Measurements from ENCODE around the gene GPD1.
A peak's percentile ranks its signal among the peaks of the same experiment; 100 is the strongest.
"Not testable (repeated sequence)": the region's sequence is repeated elsewhere in the genome, so short reads cannot be mapped to it uniquely, and the experiment has no call there.

Gene GPD1

GRCh38 chr12:50074936-50075807, 28.6 kb upstream of the GPD1 start:
- DNase-seq = peak; percentile 48

GRCh38 chr12:50075808-50076170, 28.0 kb upstream of the GPD1 start:
- no peak for DNase-seq

GRCh38 chr12:50077099-50077498, 26.7 kb upstream of the GPD1 start:
- no peak for DNase-seq

GRCh38 chr12:50078281-50078680, 25.5 kb upstream of the GPD1 start:
- no peak for DNase-seq

GRCh38 chr12:50079771-50080170, 24.0 kb upstream of the GPD1 start:
- no peak for DNase-seq

GRCh38 chr12:50081096-50081808, 22.6 kb upstream of the GPD1 start:
- no peak for DNase-seq

GRCh38 chr12:50082644-50083043, 21.2 kb upstream of the GPD1 start:
- no peak for DNase-seq

- no peak for DNase-seq
Measured at GRCh38 chr12:50083301-50083700, 20.5 kb upstream of the GPD1 start.

GRCh38 chr12:50084409-50084774, 19.4 kb upstream of the GPD1 start:
- DNase-seq = not testable (repeated sequence)

GRCh38 chr12:50084775-50085614, 18.8 kb upstream of the GPD1 start, which contains the start of gene SMARCD1:
SMARCD1 (plus strand) TSS chr12:50085342; CDS start chr12:50085370, 28 bp downstream.
- peak; percentile 81 for DNase-seq

GRCh38 chr12:50085615-50086072, 18.2 kb upstream of the GPD1 start:
- DNase-seq = no peak

- DNase-seq = no peak
Measured at GRCh38 chr12:50086148-50086547, 17.7 kb upstream of the GPD1 start.

- no peak for DNase-seq
Measured at GRCh38 chr12:50087151-50087550, 16.7 kb upstream of the GPD1 start.

- no peak for DNase-seq
Measured at GRCh38 chr12:50087995-50088394, 15.8 kb upstream of the GPD1 start.

- peak; percentile 26 for DNase-seq
Measured at GRCh38 chr12:50088577-50089335, 15.1 kb upstream of the GPD1 start.

- no peak for DNase-seq
Measured at GRCh38 chr12:50089730-50090129, 14.1 kb upstream of the GPD1 start.

GRCh38 chr12:50090391-50090790, 13.4 kb upstream of the GPD1 start:
- DNase-seq = no peak

- no peak for DNase-seq
Measured at GRCh38 chr12:50097952-50098351, 5.9 kb upstream of the GPD1 start.

- DNase-seq = no peak
Measured at GRCh38 chr12:50099302-50100008, 4.4 kb upstream of the GPD1 start.

GRCh38 chr12:50100561-50100960, 3.2 kb upstream of the GPD1 start:
- DNase-seq = no peak

- DNase-seq = no peak
Measured at GRCh38 chr12:50101663-50102062, 2.1 kb upstream of the GPD1 start.

GRCh38 chr12:50102131-50102531, 1.7 kb upstream of the GPD1 start:
- no peak for DNase-seq
